DND-41 (cell line): ENCODE measurements around the gene TSSC4.

Experiments
- ATAC-seq: fragments of 200-7000 bp; cut with Tn5 transposase; 3 replicates; pipeline ENCODE4 v1.9.1; 2021; ENCODE audit warnings: low read depth; ENCODE audit not compliant: insufficient read depth
- DNase-seq: peaks from one replicate; pipeline ENCODE4 v3.0.0-alpha.2; 2020
- H2AFZ ChIP-seq: 2 replicates; pipeline ENCODE4 v1.6.0; 2012; ENCODE audit warnings: low read depth, low read length
- H3K27ac ChIP-seq: 2 replicates; pipeline ENCODE4 v1.5.1; 2012; ENCODE audit warnings: low read length, inconsistent platforms
- H3K27me3 ChIP-seq: fragments of 200-600 bp; sonication (generic); 2 replicates; pipeline ENCODE4 v1.6.0; 2012; ENCODE audit warnings: low read length, mild to moderate bottlenecking, inconsistent platforms; ENCODE audit not compliant: insufficient read depth, poor library complexity
- H3K36me3 ChIP-seq: 2 replicates; pipeline ENCODE4 v1.5.1; 2012; ENCODE audit warnings: low read length, inconsistent platforms; ENCODE audit not compliant: insufficient read depth
- H3K4me1 ChIP-seq: 2 replicates; pipeline ENCODE4 v1.5.1; 2012; ENCODE audit warnings: mild to moderate bottlenecking, low read length; ENCODE audit not compliant: insufficient read depth
- H3K4me2 ChIP-seq: 2 replicates; pipeline ENCODE4 v1.6.0; 2012; ENCODE audit warnings: mild to moderate bottlenecking, moderate library complexity, low read length, inconsistent platforms; ENCODE audit not compliant: insufficient read depth
- H3K4me3 ChIP-seq, 2 experiments: fragments of 200-600 bp in 1 of 2; shearing (Covaris generic) in 1 of 2; 2 replicates each; pipeline ENCODE4 v1.5.1; 2012 to 2016; ENCODE audit warnings: inconsistent platforms in 2 of 2, low read length in 2 of 2, mild to moderate bottlenecking in 2 of 2, low read depth in 1 of 2, moderate library complexity in 1 of 2
- H3K79me2 ChIP-seq: 2 replicates; pipeline ENCODE4 v1.6.0; 2012; ENCODE audit warnings: low read length, inconsistent platforms; ENCODE audit not compliant: insufficient read depth
- H3K9ac ChIP-seq: 2 replicates; pipeline ENCODE4 v1.6.0; 2012; ENCODE audit warnings: low read depth, mild to moderate bottlenecking, inconsistent platforms, low read length, moderate library complexity
- H3K9me3 ChIP-seq: 2 replicates; pipeline ENCODE4 v1.5.1; 2012; ENCODE audit warnings: low read length, moderate library complexity, mild to moderate bottlenecking, inconsistent platforms; ENCODE audit not compliant: insufficient read depth, severe bottlenecking
- H4K20me1 ChIP-seq: 2 replicates; pipeline ENCODE4 v1.6.0; 2012; ENCODE audit warnings: low read length; ENCODE audit not compliant: insufficient read depth
- CTCF ChIP-seq: IDR thresholded peaks from 2 replicates; pipeline ENCODE4 v1.5.1; 2012; ENCODE audit warnings: borderline replicate concordance, low read length, moderate library complexity, mild to moderate bottlenecking; ENCODE audit not compliant: poor library complexity, severe bottlenecking; ENCODE audit errors: extremely low read depth
- EZH2 ChIP-seq: IDR thresholded peaks from 3 replicates; pipeline ENCODE4 v1.6.1; 2012; ENCODE audit warnings: borderline replicate concordance, low read depth, mild to moderate bottlenecking, moderate library complexity, low read length, inconsistent platforms; ENCODE audit not compliant: severe bottlenecking

TSSC4 gene

GRCh38 chr11:2411446-2412305 lies 11.1 kb downstream of the TSSC4 start:
- H3K4me2 ChIP-seq, result no peak overlapping the region
- H3K9ac ChIP-seq, result no peak overlapping the region
- H3K36me3 ChIP-seq, result no peaks in the 10 kb centered on the region
- H3K79me2 ChIP-seq, result no peaks in the 10 kb centered on the region
- no peak overlapping the region for H3K27ac ChIP-seq
- DNase-seq (no peak), ATAC-seq (no peak)
- H3K27me3 ChIP-seq, result no peaks in the 10 kb centered on the region
- no peaks in the 10 kb centered on the region; the same call in 1 of the 2 replicates for H4K20me1 ChIP-seq
- no peaks in the 10 kb centered on the region for H3K4me1 ChIP-seq
- H3K9me3 ChIP-seq, result no peaks in the 10 kb centered on the region
- TF ChIP-seq EZH2 (no peak), CTCF (no peak)
- no peak overlapping the region for H3K4me3 ChIP-seq
- no peak overlapping the region for H2AFZ ChIP-seq

DNA sequence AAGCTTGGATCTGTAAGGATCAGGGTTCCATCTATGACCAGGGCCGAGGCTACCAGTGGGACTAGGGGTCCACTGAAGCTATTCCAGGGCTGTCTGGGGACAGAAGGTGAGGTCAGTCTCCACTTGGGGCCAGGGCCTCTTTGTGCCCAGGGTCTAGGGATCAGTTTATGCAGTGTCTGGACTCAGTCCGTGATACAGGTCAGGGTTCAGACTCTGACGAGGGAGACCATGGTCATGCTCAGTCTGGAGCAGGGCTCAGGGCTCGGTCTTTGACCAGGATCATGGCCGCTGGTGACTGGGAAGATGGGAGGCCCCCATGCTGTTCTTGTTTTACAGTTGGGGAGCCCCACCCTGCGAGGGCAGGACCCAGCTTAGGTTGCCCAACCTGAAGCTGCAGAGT lies 11.8 kb downstream of the TSSC4 start:
- H3K9me3 ChIP-seq, result no peaks in the 10 kb centered on the region
- no peak overlapping the region for H2AFZ ChIP-seq
- H3K4me1 ChIP-seq, result no peaks in the 10 kb centered on the region
- DNase-seq, result no peak
- no peak overlapping the region for H3K4me2 ChIP-seq
- no peaks in the 10 kb centered on the region; the same call in 1 of the 2 replicates for H4K20me1 ChIP-seq
- no peaks in the 10 kb centered on the region for H3K27me3 ChIP-seq
- H3K27ac ChIP-seq, result no peak overlapping the region
- no peaks in the 10 kb centered on the region for H3K79me2 ChIP-seq
- H3K36me3 ChIP-seq, result no peaks in the 10 kb centered on the region
- no peak for ATAC-seq
- H3K9ac ChIP-seq, result no peak overlapping the region
- H3K4me3 ChIP-seq, result no peak overlapping the region
- TF ChIP-seq EZH2, result no peak
- no peak for TF ChIP-seq CTCF

GRCh38 chr11:2413742-2414579 lies 13.4 kb downstream of the TSSC4 start:
- no peaks in the 10 kb centered on the region for H3K9me3 ChIP-seq
- TF ChIP-seq CTCF, result no peak
- no peak for TF ChIP-seq EZH2
- H3K79me2 ChIP-seq, result no peaks in the 10 kb centered on the region
- no peak overlapping the region for H2AFZ ChIP-seq
- no peak overlapping the region for H3K4me2 ChIP-seq
- no peak for DNase-seq
- H3K27me3 ChIP-seq, result no peaks in the 10 kb centered on the region
- H4K20me1 ChIP-seq, result no peaks in the 10 kb centered on the region; the same call in 1 of the 2 replicates
- no peak overlapping the region for H3K9ac ChIP-seq
- no peaks in the 10 kb centered on the region for H3K36me3 ChIP-seq
- no peak for ATAC-seq
- no peak overlapping the region for H3K27ac ChIP-seq
- H3K4me1 ChIP-seq, result no peaks in the 10 kb centered on the region
- H3K4me3 ChIP-seq, result no peak overlapping the region
